HG03469 (cell line): ENCODE results near the gene CCDC27.
"Not testable (repeated sequence)": the region's sequence is repeated elsewhere in the genome, so short reads cannot be mapped to it uniquely, and the experiment has no call there.

Source experiments
- ATAC-seq: cut with Tn5 transposase; IDR thresholded peaks from one replicate; pipeline ENCODE4 v1.9.1; 2021; ENCODE audit warnings: mild to moderate bottlenecking, moderate library complexity, moderate number of reproducible peaks; ENCODE audit not compliant: unreplicated experiment

The CCDC27 gene

DNA sequence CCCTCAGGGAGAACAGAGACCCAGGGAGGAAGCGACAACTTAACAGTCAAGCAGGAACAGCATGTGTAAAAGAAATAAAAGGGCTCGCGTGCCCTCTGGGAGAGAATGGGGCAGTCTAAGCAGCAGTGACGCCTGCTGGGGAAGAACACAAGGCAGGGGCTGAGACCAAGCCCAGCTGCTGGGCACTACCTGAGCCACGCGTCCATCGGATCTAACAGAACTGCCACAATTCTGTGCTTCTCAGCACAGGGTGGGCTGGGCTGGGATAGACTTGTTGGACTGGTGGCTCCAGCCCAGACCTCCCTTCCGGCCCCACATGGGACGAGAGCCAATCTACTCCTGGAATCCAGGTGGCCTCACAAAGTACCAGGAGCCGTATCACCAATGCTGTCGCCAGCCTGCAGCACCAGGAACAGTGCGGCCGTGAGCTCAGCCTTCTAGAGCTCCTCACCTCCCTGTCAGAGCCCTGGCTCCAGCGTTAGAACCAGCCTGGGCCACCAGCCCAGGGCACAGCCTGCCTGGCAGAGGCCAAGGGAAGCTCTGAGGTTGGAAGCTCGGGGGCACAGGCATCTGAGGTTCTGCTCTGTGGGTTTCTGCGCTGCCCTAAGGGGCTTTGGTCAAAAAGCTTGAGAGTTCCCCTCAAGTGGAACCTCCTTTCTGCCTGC, 36.6 kb downstream of the CCDC27 start:
- no peak for ATAC-seq

DNA sequence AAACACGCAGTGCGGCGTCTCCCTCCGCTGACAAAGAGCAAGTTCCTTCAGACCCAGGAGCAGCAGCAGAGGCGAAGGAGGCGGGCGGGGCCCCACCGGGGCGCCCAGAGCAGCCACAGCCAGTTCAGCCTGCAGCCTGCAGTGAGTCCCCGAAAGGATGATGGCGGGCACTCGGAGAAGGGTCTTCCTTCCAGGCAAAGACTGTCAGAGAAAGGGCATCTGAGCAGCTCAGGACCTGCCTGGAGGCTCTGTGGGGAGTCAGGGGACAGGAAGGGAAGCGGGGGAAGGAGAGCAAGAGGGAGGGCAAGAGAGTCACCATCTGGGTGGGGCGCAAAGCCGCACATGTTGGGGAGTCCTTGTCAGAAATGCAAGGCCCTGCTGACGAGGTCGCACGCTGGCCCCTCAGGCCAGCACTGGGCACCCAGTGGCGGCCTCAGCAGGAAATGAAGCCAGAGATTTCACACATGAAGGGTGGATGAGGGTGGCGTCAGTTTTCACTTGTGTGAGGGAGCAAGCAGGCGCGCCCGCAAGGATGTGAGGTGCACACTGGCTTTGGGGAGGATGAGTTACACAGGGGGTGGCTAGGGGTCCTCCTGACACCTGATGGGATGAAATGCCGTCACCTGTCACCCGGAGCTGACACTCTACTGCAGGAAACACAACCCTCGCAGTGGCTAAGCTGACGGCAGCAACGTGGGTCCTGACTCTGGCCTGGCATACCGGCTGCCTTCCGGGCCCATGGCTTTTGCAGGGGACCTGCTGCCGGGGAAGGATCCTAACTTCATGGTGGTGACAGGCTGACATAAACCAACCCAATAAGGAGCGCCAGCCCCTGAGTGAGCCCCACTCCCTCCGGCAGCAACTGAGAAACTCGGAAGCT, 37.4 kb downstream of the CCDC27 start:
- no peak for ATAC-seq

DNA sequence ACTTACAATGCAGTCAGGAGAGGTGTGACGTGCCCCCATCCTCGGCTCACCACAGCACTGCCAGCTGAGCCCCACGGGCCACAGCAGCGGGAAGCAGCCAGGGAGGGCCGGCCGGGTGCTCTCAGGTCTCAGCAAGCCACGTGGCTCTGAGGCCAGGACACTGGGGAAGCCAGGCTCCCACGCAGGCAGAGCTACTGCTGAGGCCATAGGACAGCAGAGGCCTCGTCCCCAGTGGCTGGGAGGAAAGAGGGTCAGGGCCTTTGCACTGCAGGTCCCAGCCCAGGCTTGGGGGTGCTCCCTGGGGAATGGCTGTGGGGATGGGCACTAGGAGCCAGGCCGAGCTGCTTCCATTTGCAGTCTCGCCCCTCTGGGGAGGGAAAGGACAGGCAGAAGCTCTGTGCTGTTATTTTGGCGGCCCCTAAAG, 38.3 kb downstream of the CCDC27 start:
- ATAC-seq: no peak

DNA sequence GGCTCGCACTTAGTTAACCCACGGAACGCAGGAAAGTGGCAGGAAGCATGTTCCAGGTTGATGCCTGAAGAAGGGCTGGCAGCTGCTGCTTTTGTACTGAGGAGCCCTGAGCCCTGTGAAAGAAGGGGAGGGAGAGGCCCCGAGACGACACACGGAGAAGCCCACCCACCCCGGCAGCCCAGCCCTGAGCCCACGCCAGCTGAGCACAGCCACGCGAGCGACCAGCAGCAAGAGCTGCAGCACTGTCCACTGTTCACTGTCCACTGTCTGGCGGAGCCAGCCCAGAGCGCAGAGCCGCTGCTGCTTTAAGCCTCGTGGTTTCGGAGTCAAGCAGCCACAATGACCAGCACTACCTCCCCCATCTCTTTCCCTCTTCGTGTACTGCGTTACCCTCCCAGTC, 38.7 kb downstream of the CCDC27 start:
- no peak for ATAC-seq

DNA sequence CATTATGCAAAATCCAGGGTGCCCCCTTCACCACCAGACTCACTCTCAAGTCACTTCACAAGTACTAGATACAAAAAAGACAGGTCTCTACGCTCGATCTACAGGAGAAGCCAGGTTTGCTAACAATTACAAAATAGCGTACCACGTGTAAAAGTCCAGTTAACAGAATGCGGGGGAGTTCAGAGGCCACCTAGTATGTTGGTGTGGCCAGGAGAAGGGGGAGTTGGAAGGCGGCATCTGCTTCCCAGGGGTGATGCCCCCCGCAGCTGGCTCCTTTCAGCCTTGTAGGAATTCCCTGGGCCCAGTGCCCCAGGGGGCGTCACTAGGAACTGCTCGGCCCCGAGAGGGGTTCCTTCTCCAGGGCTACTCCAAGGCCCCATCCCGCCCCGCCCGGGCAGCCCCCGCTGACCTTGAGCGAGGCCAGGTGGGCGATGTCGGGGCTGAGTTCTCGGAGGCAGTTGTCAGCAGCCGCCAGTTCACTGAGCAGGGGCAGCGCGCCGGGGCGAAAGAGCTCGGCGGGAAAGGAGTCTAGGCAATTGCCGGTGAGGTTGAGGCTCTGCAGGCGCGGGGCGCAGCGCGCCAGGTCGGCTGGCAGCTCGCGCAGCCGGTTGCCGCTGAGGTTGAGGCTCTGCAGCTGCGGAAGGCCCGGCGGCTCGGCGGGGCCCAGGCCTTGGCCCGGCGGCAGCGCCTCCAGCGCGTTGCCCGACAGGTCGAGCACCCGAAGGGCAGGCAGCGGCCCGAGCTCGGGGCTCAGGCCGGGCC, 43.4 kb downstream of the CCDC27 start:
- no peak for ATAC-seq

DNA sequence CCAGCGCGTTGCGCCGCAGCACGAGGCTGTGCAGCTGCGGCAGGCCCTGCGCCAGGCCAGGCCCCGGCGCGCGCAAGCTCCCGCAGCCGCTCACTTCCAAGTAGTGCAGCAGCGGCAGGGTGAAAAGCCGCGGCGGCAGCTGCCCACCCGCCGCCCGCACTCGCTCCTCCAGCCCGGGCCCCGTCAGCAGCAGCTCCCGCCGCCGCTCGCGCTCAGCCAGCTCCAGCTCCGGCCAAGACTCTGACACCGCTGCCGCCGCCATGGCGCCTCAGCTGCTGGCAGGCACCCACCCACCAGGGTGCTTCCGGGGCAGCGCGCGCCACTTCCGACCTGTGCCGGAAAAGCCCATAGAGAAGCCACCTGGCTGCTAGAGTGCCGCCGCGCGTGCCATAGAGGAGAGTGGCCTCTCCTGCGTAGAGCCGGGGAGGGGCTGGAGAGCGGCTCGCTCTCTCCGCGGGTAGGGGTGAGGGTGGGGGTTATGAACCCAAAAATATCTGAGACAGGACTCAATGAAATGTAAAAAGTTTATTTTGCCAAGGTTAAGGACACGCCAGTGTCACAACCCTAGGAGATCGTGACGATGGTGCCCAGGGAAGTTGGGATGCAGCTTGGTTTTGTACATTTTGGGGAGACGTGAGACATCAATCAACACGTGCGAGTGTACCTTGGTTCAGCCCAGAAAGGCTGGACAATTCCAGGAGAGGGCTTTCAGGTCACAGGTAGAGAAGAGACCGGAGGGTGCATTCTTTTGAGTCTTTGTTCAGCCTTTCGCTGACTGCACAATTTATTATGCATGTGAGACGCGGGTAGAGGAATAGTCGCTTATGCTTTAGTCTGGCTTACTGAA, 44.2 kb downstream of the CCDC27 start, which contains the start of gene LRRC47:
LRRC47 (minus strand) TSS at position 284 of the 847 bp plus-strand sequence; CDS start at position 262, 22 bp downstream.
- ATAC-seq: peak; percentile 93

DNA sequence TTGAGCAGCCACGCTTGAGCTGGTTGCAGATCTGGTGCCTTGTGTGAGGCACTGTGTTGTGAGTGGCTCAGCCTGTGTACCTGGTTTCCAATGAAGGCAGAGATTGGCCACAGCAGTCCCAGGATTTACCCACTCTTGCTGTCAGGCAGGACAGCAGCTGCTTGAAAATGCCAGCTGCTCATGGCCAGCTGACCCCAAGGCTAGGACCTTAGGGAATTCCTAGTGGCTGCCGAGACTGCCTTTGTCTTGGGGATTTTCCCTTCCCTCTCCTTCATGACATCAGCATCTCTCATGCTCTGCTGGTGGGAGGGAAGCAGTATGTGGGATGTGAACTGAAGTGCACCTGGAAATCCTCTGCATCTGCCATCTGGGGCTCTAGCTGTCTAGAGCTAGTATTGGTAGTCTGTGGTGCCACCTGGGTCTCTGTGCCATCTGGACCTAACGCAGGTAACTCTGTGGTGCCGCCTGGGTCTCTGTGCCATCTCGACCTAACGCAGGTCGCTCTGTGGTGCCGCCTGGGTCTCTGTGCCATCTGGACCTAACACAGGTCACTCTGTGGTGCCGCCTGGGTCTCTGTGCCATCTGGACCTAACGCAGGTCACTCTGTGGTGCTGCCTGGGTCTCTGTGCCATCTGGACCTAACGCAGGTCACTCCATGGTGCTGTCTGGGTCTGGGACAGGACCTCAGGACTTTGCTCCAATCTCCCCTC, 47.9 kb downstream of the CCDC27 start:
- no peak for ATAC-seq

DNA sequence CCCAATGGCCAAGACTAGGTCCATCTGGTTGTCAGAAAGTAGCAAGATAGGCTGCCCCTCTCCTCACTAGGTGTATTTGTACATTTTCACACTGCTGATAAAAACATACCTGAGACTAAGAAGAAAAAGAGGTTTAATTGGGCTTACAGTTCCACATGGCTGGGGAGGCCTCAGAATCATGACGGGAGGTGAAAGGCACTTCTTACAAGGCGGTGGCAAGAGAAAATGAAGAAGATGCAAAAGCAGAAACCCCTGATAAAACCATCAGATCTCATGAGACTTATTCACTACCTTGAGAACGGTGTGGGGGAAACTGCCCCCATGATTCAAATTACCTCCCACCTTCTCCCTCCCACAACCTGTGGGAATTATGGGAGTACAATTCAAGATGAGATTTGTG, 48.5 kb downstream of the CCDC27 start:
- ATAC-seq: not testable (repeated sequence)

DNA sequence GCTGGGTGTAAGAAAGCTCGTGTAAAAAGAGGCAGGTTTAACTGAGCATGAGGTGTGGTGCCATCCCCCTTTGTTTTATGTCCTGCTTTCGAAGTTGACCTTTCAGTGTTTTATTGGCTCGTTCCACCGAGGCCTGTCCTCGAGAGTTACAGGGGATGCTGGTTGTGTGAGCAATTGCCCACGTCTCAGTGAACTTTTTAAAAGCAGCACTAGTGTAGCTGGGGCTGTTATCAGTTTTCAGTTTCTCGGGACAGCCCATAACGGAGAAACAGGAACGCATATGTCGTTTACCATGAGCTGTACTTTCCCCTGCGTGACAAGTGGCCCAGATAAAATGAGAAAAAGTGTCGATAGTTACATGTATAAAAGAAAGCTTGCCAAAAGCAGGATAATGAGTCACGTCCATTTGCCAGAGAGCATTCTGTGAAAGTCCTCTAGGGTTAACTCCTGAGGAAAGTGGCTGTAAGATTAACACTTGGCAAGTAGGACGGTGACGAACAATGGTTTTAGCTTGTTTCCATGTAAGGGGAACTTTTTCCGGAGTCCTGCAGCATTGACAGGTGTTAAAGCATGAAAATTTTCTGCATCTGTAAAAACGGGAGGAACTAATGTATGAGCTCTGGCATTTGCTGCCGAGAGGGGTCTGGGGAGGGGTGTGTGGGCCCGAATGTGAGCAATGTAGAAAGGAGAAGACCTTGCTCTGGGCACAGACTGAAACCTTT, 51.8 kb downstream of the CCDC27 start:
- no peak for ATAC-seq

DNA sequence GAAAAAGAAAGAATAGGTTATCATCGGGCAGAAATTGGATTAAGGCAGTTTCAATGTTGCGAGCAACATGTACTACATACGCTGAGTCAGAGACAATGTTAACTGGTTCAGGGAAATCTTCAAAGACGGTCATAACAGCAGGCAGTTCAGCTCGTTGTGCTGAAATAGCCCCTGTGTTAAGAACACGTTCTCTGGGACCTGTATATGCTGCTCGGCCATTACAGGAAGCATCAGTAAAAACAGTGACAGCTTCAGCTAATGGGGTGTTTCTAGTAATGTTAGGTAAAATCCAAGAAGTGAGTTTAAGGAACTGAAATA, 52.3 kb downstream of the CCDC27 start:
- ATAC-seq: not testable (repeated sequence)

DNA sequence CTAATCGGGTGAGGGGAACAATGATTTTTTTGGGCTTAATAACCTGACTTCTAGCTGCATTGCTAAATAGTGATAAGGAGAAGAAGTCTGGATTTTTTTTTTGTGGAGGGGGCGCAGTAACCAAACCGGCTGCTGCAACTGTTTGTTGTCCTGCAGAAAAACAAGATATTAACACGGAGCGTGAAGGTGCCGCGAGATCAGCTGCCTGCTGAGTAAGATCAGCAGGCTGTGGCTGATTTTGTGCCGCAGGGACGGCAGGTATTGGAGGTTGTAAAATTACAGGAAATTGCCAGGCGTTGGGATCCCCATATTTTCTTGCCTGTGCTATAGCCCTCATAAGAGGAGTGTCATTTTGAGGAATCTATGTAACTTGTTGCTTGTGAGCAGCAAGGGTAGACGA, 52.8 kb downstream of the CCDC27 start:
- no peak for ATAC-seq

DNA sequence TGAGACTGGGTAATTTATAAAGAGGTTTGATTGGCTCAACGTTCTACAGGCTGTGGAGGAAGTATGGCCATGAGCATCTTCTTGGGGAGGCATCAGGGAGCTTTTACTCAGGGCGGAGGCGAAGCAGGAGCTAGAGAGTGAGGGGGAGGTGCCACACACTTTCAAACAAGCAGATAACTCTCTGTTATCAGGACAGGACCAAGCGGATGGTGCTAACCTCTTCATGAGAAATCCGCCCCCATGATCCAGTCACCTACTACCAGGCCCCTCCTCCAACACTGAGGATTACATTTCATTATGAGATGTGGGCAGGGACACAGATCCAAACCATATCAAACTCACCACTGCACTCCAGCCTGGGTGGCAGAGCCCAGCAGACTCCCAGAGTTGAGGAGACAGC, 55.5 kb downstream of the CCDC27 start:
- no peak for ATAC-seq

DNA sequence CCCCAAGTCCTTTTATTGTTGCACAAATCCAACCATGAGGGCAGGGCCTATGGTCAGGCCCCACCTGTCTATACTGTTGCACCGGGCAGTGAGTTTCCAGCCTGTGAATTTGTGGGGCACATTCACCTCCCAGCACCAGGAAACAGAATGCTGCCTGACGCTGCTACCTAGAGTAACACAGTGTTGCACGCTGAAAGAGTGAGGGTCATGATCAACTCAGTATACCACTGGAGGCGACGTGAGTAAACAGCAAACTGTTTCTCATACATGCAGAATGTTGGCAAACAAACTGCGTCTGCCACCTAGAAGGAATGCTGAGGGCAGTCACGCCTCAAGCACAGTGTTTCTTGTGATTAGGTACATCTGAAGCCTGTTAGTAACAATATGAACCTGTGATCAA, 57.4 kb downstream of the CCDC27 start:
- ATAC-seq: no peak

DNA sequence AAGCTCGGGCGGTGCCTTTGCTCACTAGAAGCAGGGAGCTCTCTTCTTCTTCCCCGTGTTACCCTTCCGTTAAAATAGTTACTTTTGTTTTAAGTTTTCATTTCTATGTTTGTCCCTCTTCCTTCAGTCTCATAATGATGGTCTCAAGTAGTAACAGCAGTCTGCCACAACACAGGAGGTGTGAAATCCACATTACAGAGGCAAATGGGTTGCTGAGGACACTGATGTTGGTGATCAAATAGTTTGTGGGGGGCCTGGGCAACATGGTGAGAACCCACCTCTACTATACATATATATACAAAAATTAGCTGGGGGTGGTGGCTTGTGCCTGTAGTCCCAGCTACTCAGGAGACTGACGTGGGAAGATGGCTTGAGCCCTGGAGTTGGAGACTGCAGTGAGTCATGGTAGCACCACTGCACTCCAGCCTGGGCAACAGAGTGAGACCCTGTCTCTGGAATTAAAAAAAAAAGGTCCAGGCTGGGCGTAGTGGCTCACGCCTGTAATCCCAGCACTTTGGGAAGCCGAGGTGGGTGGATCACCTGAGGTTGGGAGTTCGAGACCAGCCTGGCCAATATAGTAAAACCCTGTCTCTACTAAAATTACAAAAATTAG, 58.0 kb downstream of the CCDC27 start:
- ATAC-seq: not testable (repeated sequence)

DNA sequence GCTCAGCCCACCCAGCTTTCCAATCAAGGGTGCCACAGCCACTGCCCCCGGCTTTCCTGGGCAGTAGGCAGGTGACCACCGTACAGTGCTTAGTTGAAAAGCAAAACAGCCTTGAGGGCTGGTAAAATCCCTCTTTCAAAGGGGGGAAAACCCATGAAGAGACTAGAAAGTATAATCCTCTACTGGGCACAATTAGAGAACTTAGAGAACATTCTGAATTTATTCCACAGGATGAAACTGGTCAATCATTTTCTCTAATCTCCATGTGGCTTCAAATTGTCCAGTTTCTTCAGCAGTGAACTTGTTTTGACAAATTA, 59.3 kb downstream of the CCDC27 start:
- no peak for ATAC-seq

DNA sequence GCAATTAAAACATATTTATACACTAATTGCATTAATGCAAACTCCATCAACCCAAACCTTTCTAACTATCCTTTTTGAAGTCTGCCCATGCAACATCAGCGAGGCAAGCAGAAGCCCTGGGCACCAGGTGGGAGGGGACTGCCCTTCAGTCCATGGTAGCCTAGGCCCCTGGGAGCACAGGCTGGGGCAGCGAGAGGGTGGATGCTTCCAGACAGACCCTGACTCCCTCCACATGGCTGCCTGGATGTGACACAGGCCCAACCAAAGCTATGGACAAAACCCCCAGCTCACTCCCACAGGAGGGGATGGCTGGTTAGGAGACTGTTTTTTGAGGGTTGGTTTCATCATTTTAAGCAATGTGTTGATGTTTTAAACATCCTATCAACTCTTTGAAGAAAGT, 61.8 kb downstream of the CCDC27 start:
- no peak for ATAC-seq

DNA sequence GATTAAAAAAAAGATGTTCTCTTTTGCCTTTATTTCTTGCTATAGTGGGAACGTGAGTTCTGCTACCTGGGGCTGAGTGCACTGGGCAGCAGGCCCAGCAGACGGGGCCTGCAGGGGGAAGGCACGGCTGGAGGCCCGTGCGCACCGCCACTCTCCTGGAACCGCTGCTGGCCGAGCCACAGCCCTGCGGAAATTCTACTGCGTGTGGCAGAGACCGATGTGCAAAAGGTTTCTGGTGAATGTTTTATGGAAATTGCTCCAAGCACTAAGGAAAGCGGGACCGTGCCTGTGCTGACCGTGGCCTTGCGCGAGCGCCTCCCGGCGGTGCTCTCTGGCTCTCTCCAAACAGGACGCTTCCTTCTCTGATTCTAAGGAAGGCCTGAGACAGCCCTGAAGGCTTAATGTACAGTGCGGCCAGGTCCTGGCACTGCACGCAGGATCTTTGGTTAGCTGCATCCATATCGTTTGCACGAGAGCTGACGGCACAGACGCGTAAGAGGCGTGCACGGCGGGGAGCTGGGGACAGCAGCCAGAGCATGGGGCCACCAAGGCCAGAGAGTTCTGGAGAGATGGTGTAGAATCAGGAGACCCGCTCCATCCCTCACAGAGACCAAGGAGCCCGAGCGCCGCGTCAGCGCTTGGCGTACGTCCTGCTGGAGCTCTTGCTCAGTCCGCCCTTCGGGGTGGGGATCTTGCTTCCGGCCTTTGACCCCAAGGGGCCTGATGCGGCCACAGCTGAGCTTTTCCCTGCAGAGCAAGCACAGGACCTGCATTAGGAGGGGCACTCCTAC, 62.7 kb downstream of the CCDC27 start:
- no peak for ATAC-seq
